Right ventricle myocardium inferior (tissue), 1 donor: ENCODE data around the gene PKNOX1. TPM values are rescaled to one million over a fixed set of nuclear protein-coding genes. Genes with fewer than 3 reads are reported as not detected.
"Not testable (repeated sequence)": the region's sequence is repeated elsewhere in the genome, so short reads cannot be mapped to it uniquely, and the experiment has no call there.

Experiments used
- ATAC-seq: fragments of 200-7000 bp; cut with Tn5 transposase; one replicate; pipeline ENCODE4 v1.9.1; 2020; ENCODE audit warnings: mild to moderate bottlenecking, moderate library complexity
- DNase-seq: peaks from one replicate; pipeline ENCODE4 v3.0.0; 2021; ENCODE audit errors: missing footprints
- intact Hi-C: fragments of 100-400 bp; cut with DNase I; formaldehyde crosslinking; loops from one replicate; pipeline ENCODE4 v1.11.0; 2022
- long read RNA-seq: library from polyadenylated mRNA; unstranded; transcript quantifications from one replicate; pipeline ENCODE4 v2.0.0, GENCODE V29; 2021
- total RNA-seq: library from RNA; stranded (reverse); fragmentation: NEBNext Ultra II Directional; extraction: Animal tissue kit (Norgen Biotek cat#: 25700); gene quantifications from one replicate; pipeline ENCODE4 v1.2.1, GENCODE V29; 2021
- donor health status: DM: no; HTN: yes; CAD: no; lungs with severe emphysema.

PKNOX1 gene, protein sequence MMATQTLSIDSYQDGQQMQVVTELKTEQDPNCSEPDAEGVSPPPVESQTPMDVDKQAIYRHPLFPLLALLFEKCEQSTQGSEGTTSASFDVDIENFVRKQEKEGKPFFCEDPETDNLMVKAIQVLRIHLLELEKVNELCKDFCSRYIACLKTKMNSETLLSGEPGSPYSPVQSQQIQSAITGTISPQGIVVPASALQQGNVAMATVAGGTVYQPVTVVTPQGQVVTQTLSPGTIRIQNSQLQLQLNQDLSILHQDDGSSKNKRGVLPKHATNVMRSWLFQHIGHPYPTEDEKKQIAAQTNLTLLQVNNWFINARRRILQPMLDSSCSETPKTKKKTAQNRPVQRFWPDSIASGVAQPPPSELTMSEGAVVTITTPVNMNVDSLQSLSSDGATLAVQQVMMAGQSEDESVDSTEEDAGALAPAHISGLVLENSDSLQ
- total RNA-seq, result 9.7 TPM
- long read RNA-seq, full-length matches to known transcripts, result 1 of 2 reads
- long read RNA-seq, partial matches to known transcripts, result 1 of 2 reads
- long read RNA-seq, other reads (novel, unspliced or antisense), result 0 of 2 reads

DNA sequence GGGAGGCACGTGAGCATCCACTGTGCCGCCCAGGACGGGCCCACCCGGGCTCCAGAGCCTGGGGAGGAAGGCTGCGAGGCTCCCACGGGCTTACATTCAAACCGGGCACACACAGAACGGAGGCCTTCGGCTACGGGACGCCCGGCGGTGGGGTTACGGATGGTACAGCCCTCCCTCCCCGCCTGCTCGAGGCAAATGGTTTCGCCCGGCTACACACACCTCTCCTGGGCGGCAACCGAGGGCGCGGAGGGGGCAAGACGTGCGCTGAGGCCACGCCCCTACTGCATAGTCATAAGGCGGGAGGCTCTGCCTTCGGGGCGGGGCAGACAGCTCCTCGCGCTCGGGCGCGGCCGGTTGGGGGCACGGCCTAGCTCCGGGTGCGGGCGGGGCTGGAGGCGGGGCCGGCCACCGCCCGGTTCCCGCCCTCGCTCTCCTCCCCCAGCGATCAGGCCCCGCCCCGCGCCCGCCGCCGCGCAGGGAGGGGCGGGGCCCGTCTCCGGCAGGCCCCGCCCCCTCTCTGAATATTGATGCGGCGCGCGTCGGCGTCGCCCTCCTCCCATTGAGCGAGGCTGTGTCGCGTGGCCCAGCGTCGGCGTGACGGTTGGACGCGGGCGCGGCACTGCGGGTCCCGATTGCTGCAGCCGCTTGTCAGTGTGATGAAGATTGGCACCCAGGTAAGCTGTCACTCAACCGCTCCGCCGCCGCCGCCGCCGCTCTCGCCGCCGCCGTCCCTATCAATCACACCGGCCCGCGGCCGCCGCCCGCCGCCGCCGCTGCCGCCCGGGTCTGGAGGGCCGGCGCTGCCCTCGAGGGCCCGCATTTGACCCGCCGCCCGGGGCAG is at the start of gene PKNOX1:
TSS of gene PKNOX1 (plus strand) at position 572 of the 841 bp plus-strand sequence. CDS start 29,820 bp downstream, outside the sequence.
- peak; percentile 97 for ATAC-seq
- intact Hi-C loops, result loop anchor here (5.0 kb wide), 1 partner anchor 82 kb away; the partner anchor contains the start of gene NDUFV3
- DNase-seq, result peak; percentile 100

DNA sequence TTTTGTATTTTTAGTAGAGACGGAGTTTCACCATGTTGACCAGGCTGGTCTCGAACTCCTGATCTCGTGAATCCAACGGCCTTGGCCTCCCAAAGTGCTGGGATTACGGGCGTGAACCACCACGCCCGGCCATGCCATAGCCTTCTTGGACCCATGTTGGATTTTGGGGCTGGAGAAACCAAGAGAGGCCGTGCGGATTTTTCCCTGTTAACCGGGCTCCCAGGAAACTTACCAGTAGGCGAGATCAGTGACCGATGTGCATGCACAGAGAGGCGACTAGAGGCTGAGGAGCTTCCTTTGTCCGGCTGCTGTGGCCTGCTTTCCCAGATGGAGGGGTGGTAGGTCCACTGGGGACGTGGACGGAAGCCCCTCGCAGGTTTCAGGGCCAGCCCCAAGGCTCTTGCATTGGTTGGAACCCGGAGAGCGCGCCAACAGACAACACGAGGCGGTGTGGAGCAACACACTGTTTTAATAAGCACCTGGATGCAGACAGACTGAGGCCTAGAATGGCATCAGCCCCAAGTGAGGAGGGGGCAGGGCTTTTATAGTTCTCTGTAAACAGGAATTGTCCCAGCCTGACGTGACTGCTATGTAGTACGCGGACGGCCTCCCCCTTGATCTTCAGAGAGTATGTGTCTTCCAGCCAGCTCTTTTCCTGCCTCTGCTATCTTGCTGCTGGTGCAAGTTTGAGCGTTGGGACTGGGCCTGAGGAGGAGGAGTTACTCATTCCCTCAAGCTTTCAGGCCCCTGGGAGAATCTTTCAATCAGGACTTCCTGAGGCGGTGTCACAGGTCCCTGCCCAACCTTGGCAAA is 49.0 kb upstream of the PKNOX1 start, which contains the start of gene ERVH48-1:
TSS of gene ERVH48-1 (minus strand) at position 517 of the 813 bp plus-strand sequence. CDS start 6,624 bp downstream, outside the sequence.
- ATAC-seq (no peak), DNase-seq (no peak)
- intact Hi-C loops, result no loop called here

GRCh38 chr21:42927474-42928200 is 46.7 kb upstream of the PKNOX1 start:
- DNase-seq, intact Hi-C loops, ATAC-seq: not testable (repeated sequence)

DNA sequence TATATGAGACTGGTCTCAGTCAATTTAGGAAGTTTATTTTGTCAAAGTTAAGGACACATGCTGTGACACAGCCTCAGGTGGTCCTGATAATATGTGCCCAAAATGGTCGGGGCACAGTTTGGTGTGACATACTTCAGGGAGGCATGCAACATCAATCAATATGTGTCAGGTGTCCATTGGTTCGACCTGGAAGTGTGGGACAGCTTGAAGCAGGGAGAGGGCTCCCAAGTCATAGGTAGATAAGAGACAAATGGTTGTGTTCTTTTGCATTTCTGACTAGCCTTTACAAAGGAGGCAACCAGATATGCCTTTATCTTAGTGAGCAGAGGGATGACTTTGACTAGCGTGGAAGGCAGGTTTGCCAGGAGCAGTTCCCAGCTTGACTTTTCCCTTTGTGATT is 44.4 kb upstream of the PKNOX1 start:
- intact Hi-C loops, result no loop called here
- no peak for DNase-seq
- ATAC-seq, result no peak

- DNase-seq (no peak), ATAC-seq (no peak)
- intact Hi-C loops, result no loop called here
Observed at GRCh38 chr21:42931560-42932235, 42.7 kb upstream of the PKNOX1 start.

DNA sequence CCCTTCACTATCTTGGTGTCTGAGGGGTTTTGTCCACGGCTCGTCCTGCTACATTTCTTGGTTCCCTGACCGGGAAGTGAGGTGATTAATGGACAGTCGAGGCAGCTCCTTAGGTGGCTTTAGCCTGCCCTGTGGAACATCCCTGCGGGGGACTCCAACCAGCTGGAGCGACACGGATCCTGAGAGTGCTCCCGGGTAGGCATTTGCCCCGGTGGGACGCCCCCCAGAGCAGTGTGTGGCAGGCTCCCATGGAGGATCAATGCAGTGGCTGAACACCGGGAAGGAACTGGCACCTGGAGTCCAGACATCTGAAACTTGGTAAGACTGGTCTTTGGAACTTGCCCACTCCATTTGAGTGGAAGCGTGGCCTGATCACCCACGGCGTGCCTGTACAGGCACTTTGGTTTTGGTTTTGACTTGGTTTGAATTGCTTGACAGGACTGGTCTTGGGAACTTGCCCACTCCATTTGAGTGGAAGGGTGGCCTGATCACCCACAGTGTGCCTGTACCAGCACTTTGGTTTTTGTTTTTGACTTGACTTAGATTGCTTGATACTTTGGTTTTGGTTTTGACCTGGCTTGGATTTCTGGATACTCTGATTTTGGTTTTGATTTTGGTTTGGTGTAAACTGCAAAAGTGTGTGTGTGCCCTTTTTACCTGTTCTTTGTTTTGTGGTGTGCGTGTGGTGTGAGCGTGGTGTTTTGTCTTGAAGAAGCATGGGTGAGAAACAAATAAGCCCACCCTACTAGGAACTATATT is 41.8 kb upstream of the PKNOX1 start:
- intact Hi-C loops, DNase-seq, ATAC-seq: not testable (repeated sequence)

- DNase-seq, intact Hi-C loops, ATAC-seq: not testable (repeated sequence)
Observed at GRCh38 chr21:42933137-42933970, 41.0 kb upstream of the PKNOX1 start.

- DNase-seq, intact Hi-C loops, ATAC-seq: not testable (repeated sequence)
Observed at GRCh38 chr21:42933973-42934372, 40.4 kb upstream of the PKNOX1 start.

DNA sequence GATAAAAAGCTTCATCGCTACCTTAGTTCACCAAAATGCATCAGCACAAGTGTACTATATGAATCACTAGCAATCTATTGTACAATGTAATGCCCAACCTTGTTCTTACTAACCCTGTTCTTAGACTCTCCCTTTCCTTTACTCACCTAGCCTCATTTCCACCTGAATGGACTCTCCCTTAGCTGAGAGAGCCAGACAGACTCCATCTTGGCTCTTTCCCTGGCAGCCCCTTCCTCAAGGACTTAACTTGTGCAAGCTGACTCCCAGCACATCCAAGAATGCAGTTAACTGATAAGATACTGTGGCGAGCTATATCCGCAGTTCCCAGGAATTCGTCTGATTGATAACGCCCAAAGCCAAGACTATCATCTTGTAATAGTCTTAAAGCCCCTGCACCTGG is 38.0 kb upstream of the PKNOX1 start:
- intact Hi-C loops, ATAC-seq, DNase-seq: not testable (repeated sequence)

GRCh38 chr21:42937034-42937940 is 37.1 kb upstream of the PKNOX1 start:
- ATAC-seq, DNase-seq, intact Hi-C loops: not testable (repeated sequence)

DNA sequence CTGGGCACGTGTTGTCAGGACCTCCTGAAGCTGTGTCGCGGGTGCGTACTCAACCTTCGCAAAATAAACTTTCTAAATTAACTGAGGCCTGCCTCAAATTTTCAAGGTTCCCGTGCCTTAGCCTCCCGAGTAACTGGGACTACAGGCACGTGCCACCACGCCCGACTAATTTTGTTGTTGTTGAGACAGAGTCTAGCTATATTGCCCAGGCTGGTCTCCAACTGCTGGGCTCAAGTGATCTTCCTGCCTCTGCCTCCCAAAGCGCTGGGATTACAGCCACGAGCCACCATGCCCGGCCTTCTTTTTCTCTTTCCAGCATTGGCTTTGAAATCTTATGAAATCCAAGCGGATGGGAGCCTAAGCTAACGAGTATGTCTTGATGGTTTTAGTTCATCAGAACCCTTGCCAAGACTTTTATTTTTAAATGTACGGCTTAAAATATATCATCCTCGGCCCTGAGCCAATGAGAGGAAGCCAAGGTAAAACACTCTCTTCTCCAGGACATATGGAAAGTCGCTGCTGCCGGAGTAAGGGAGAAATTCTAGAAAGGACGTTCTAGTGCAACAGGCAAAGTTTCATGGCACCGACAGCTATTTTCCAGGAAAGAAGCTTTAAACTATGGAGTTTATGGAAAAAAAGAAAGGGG is 36.3 kb upstream of the PKNOX1 start:
- ATAC-seq (no peak), DNase-seq (no peak)
- intact Hi-C loops, result no loop called here

DNA sequence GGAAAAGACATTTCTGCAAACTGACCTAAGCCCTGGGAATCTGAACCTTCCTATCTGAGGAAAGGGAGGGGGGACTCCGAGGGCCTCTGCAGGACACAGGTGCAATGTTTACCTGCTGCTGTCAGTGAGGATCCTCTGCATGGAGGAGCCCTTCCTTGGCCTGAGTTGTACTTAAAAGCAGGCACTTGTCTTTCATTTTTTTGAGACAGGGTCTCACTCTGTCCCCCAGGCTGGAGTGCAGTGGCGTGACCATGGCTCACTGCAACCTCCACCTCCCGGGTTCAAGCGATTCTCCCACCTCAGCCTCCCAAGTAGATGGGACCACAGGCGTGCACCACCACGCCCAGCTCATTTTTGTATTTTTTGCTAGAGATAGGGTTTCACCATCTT is 35.8 kb upstream of the PKNOX1 start:
- ATAC-seq, intact Hi-C loops, DNase-seq: not testable (repeated sequence)

- intact Hi-C loops, result no loop called here
- no peak for DNase-seq
- peak; percentile 95 for ATAC-seq
Observed at GRCh38 chr21:42939582-42940413, 34.6 kb upstream of the PKNOX1 start.
